COR-L47 (cell line): ENCODE data around the gene HOXD3.

ENCODE experiments used
- DNase-seq: peaks from one replicate; lab custom pipeline; 2025; lab: John Stamatoyannopoulos, UW

HOXD3 gene

GRCh38 chr2:176177580-176178037 is 20.5 kb downstream of the HOXD3 start:
- no peak for DNase-seq

DNA sequence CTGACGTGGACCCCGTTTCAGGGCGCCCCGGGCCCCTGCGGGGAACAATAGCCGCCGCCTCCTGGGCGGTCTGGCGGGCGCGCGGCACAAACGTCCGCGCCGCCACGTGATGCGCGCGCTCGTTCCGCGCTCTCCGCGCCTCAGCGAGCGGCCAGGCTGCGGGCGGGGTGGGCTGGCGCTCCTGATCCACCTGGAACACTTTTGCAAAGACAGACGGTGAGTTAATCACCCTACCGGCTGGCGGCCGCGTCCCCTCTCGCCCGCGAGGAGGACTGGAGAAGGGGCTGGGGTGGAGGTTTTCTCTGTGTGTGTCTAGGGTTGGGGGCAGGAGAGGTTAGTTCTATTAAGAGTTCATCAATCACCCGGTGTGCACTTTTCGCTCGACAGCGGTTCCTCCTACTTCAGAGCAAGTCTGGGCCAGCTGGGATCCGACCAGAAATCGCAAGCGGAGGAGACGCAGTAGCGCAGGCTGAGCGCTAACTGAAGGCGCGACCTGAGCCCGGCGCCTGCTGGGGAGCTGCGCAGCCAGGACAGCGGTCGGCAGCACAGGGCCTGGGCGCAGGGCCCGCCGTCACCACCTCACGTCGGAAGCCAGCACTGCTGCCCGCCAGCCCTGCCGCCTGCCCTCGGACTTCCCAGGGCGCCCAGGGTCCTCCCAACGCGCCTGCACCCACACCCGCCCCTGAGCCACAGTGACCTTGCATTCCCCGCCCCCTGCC is 21.1 kb downstream of the HOXD3 start:
- peak; percentile 56 for DNase-seq

DNA sequence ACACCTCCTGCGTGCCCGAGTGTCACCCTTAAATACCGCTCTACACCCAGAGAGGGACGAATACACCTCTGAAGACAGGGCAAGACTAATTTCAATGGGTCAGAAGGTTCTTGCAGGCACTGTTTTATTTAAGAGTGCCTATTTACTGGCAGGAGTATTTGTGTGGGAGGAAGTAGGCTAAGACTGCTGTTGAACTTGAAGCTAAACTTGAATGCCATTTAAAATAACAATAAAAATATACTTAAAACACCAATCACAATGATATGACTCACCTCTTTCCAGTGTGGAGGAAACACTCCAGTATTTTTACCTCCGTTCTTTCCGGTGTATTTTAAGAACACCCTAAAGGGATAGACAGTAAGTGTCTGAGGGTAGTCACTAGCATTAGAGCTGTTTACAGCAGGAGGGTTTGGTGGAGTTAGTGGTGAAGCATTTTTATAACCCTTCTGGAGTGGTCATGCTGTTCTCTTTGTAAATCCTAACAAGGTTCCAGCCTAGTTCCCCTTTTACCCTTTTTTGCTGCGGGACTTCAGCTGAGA is 21.7 kb downstream of the HOXD3 start:
- DNase-seq, result no peak

DNA sequence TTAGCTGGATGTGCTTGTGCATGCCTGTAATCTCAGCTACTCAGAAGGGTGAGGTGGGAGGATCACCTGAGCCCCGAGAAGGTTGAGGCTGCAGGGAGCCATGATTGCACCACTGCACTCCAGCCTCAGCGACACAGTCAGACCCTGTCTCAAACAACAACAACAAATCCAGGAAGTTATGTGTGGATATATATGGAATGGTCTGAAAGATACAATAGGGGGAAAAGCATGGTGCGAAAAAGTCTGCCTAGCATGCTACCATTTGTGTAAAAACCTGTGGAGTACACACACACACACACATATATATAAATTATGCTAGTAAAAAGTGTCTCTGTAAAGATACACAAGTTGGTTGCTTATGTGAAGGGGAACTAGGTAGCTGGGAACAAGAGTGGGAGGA is 24.4 kb downstream of the HOXD3 start:
- no peak for DNase-seq

DNA sequence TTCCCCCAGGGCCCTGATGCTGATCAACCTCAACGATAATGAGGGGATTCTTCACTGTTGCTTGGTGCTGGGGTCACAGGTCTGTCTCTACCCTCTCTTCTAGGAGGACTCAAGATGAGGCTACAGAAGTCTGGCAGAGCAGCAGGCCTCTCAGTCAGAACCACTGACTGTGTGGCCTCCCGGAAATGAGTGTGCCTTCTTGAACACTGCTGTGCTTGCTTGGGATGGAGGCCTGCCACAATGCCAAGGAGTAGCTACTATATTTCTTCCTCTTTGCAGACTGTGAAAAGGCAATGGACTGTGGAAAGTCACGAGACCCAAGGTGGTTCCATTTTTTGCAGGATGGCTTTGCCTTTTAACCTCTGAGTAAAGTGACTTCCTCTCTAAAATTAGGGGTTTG is 25.6 kb downstream of the HOXD3 start:
- no peak for DNase-seq

- DNase-seq, result no peak
Measured at GRCh38 chr2:176184749-176185148, 27.6 kb downstream of the HOXD3 start.

- no peak for DNase-seq
Measured at GRCh38 chr2:176186024-176186423, 28.9 kb downstream of the HOXD3 start.

DNA sequence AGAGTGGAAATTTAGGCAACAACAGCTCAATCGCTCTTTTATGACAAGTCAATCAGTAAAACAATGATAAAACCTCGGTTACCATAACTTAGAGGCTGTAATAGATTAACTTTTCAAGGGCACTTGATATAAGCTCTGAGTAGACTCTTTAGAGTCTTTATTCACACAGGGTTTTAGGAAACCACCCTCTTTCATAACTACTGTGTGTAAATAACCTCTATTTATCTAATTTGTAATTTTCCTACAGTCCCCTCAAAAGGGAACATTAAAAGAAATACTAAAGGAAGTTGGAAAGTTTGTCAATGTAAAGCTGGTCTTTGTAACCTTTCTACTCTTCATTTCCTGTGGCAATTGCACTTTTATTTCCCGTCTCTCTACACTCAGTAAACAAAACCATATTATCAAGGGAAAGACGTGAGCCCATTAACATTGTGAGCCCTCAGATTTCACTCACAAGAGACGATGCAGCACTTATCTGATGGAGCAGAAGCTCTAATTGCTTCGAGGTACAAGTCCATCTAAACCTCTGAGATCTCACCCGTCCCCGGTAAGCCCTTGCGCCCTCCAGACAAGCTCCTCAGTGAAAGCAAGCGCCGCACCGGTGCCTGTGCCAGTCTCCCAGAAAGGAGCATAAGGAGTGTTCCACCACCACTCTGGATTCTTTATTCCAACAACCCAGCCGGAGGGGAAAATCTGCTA is 30.2 kb downstream of the HOXD3 start:
- peak; percentile 25 for DNase-seq

- DNase-seq, result peak; percentile 68
Measured at GRCh38 chr2:176187899-176188773, 31.0 kb downstream of the HOXD3 start, which contains the start of gene HOXD1. TSS of gene HOXD1 (plus strand) at chr2:176188668. CDS start at chr2:176188802, 134 bp downstream.

DNA sequence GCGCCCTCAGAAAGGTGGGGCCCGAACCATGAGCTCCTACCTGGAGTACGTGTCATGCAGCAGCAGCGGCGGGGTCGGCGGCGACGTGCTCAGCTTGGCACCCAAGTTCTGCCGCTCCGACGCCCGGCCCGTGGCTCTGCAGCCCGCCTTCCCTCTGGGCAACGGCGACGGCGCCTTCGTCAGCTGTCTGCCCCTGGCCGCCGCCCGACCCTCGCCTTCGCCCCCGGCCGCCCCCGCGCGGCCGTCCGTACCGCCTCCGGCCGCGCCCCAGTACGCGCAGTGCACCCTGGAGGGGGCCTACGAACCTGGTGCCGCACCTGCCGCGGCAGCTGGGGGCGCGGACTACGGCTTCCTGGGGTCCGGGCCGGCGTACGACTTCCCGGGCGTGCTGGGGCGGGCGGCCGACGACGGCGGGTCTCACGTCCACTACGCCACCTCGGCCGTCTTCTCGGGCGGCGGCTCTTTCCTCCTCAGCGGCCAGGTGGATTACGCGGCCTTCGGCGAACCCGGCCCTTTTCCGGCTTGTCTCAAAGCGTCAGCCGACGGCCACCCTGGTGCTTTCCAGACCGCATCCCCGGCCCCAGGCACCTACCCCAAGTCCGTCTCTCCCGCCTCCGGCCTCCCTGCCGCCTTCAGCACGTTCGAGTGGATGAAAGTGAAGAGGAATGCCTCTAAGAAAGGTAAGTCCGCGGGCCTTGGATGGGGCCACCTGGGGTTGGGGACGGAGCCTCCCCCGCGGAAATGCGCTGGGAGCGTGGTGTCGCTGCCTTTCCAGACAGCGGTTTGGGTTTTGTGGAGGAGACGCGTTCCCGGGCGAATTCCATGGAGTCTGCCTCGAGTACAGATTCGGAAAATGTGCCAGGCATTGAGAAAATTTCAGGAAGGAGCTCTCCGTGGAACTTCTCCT is 31.9 kb downstream of the HOXD3 start:
- DNase-seq, result peak; percentile 54

DNA sequence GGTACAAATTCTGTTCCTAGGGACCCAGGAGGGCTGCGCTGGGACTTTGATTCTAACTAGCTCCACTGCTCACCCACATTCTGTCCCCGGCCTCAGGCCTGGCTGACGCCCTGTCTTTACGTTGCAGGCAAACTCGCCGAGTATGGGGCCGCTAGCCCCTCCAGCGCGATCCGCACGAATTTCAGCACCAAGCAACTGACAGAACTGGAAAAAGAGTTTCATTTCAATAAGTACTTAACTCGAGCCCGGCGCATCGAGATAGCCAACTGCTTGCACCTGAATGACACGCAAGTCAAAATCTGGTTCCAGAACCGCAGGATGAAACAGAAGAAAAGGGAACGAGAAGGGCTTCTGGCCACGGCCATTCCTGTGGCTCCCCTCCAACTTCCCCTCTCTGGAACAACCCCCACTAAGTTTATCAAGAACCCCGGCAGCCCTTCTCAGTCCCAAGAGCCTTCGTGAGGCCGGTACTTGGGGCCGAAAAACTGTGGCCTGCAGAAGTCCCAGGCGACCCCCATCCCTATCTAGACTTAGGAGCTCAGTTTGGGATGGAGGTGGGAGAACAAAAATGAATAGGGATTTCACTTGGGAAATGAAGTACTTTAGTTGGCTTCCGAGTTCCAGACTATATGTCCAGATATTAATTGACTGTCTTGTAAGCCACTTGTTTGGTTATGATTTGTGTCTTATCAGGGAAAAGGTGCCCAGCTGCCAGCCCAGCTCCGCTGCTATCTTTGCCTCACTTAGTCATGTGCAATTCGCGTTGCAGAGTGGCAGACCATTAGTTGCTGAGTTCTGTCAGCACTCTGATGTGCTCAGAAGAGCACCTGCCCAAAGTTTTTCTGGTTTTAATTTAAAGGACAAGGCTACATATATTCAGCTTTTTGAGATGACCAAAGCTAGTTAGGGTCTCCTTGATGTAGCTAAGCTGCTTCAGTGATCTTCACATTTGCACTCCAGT is 32.9 kb downstream of the HOXD3 start:
- peak; percentile 10 for DNase-seq

DNA sequence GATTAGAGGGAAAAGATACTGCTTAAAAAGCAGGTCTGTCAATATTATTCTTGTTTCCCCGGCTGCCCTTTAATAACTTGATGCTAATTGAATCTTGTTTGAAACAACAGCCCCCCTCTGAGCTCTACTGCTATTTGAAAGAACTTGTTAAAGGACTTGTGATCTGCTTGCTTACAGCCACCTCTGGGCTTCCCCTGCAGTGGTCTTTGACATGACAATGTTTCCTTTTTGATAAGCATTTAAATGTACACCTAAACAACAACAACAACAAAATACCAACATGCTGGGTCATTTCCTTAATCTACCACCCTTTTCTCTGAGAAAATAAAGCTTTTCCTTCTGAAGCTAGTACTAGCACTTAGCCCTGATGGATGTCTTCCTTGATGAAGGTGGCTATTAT is 35.2 kb downstream of the HOXD3 start:
- no peak for DNase-seq

- DNase-seq, result peak; percentile 8
Measured at GRCh38 chr2:176193048-176193447, 35.9 kb downstream of the HOXD3 start.

DNA sequence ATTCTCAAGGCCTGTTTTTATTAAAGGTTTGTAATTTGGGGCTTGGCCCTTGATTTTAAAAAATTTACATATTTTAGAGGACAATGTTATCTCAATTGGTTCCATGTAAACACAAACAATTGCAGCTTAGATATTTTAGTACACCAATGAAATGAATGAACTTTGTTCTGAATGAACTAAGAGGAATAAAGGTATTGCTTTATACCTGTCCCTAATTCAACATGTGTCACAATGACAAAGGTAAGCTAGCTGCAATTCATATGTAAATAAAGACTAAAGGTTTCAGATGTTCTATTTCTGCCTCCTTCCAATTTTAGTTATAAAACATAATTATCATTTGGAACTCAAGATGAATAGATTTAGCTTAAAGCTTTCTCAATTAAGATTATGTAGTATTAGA is 42.8 kb downstream of the HOXD3 start:
- DNase-seq, result no peak

DNA sequence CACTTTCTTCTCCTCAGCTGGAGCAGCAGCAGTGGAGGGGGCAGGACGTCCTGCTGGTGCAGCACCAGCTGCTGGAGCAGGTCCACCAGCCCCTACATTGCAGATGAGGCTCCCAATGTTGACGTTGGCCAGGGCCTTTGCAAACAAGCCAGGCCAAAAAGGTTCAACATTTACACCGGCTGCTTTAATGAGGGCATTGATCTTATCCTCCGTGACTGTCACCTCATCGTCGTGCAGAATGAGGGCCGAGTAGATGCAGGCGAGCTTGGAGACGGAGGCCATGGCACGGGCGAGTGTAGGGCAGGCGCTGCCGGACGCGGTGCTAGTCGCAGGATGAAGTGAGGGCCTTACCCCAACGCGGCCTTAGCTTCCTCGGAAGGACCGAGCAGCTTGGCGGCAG is 43.9 kb downstream of the HOXD3 start:
- no peak for DNase-seq

- DNase-seq, result no peak
Measured at GRCh38 chr2:176202491-176202890, 45.4 kb downstream of the HOXD3 start.

DNA sequence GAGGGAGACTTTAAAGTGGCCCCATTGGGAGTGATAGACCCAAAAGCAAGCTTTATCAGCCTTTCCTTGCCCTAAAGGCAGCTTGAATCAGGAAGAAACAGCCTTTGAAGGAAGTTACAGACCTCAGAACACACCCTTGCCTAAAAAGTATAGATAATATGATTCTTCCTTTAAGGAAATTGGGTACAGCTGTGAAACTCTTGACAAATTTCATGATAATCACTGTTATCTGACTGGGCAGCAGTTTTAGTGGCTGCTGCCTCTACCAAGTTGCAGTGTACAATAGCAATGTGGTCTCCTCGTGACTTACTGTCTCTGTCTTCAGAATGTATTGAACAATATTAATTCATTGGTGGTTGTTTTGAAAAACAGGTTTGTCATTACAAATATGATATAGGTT is 48.0 kb downstream of the HOXD3 start:
- no peak for DNase-seq

DNA sequence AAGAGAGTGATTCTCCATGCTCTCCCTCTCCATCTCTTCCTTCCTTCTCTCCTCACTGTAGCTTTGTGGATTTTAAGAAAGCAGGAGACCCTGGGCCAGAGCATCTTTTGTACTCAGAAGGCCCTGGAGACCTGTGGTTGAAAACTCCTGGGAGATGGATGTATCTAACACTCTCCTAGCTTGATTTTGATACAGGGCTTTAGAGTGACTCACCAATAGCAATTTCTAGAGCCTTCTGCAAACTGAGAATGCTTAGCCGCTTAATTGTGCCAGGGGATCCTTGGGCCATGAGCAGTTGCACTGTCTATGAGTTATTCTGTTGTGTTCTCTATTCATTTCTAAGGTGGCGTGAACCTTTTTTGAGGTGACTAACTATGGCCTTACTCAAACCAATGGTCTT is 49.0 kb downstream of the HOXD3 start:
- no peak for DNase-seq

- no peak for DNase-seq
Measured at GRCh38 chr2:176206682-176207081, 49.6 kb downstream of the HOXD3 start.

GRCh38 chr2:176211110-176211509 is 54.0 kb downstream of the HOXD3 start:
- no peak for DNase-seq
